K562 (cell line): ENCODE data around the gene EIF4E2. TPM values are rescaled to one million over a fixed set of nuclear protein-coding genes. Genes with fewer than 3 reads are reported as not detected.

Source experiments
- ATAC-seq: fragments of 200-7000 bp; cut with Tn5 transposase; 3 replicates; pipeline ENCODE4 v1.9.1; 2020; ENCODE audit warnings: moderate library complexity
- BruUV-seq: library from RNA; stranded (reverse); fragments of 400-500 nt; replicated peaks from 2 replicates; lab custom pipeline; 2021; lab: Mats Ljungman, UMichigan
- CTCF ChIA-PET: fragments of 300-600 bp; formaldehyde crosslinking; extraction: SDS; loops from one replicate; lab custom pipeline; 2021; ENCODE audit warnings: low intra/inter-chr PET ratio; lab: Yijun Ruan, JAX
- POLR2A ChIA-PET: fragments of 300-600, 350-650 bp; sonication (Branson Sonifier 250); formaldehyde crosslinking; extraction: SDS; loops from one replicate; lab custom pipeline; 2021; ENCODE audit warnings: antibody characterized with exemption, inconsistent platforms; lab: Yijun Ruan, JAX
- DNase-seq, 4 experiments: peaks; one replicate each; pipeline versions ENCODE4 v3.0.0 to v3.0.0-alpha.2; 2011 to 2018; ENCODE audit warnings: low spot score in 3 of 4, mixed read lengths in 3 of 4; ENCODE audit errors: extremely low read depth in 1 of 4
- FAIRE-seq: peaks from 2 replicates; lab custom pipeline; 2011; peaks lifted over from hg19 to GRCh38; lab: Jason Lieb, UNC
- H2AFZ ChIP-seq: 2 replicates; pipeline ENCODE4 v1.6.0; 2011; ENCODE audit warnings: low read depth, low read length, control low read depth, inconsistent platforms
- H3K27ac ChIP-seq: fragments of 200-600 bp; 3 replicates; pipeline ENCODE4 v1.8.0; 2011; ENCODE audit warnings: low read depth, mild to moderate bottlenecking, control low read depth, inconsistent platforms, low read length, moderate library complexity, mixed read lengths; ENCODE audit errors: extremely low read depth
- H3K27me3 ChIP-seq, 2 experiments: fragments of 300-600 bp in 1 of 2; 2 replicates in 1 of 2; 3 replicates in 1 of 2; pipeline versions ENCODE4 v1.6.0 to v1.8.0; 2011; ENCODE audit warnings: inconsistent platforms in 2 of 2, low read length in 2 of 2, mild to moderate bottlenecking in 1 of 2, mixed read lengths in 1 of 2, moderate library complexity in 1 of 2; ENCODE audit not compliant: control insufficient read depth in 2 of 2, insufficient read depth in 2 of 2
- H3K36me3 ChIP-seq: fragments of 300-600 bp; 3 replicates; pipeline ENCODE4 v1.8.0; 2011; ENCODE audit warnings: mild to moderate bottlenecking, low read length, inconsistent platforms; ENCODE audit not compliant: control insufficient read depth, insufficient read depth
- H3K4me1 ChIP-seq, 2 experiments: fragments of 200-600 bp in 1 of 2; replicated peaks in 1 of 2; 2 replicates in 1 of 2; 3 replicates in 1 of 2; pipeline versions ENCODE4 v1.5.1 to v1.8.0; 2011; ENCODE audit warnings: inconsistent platforms in 2 of 2, low read length in 2 of 2, mild to moderate bottlenecking in 1 of 2, mixed read lengths in 1 of 2, moderate library complexity in 1 of 2; ENCODE audit not compliant: control insufficient read depth in 2 of 2, insufficient read depth in 2 of 2
- H3K4me2 ChIP-seq: 2 replicates; pipeline ENCODE4 v1.6.1; 2011; ENCODE audit warnings: low read length, control low read depth, inconsistent platforms, mixed read lengths; ENCODE audit not compliant: insufficient read depth
- H3K4me3 ChIP-seq: fragments of 200-600 bp; sonication (generic), shearing (Covaris generic); 2 replicates; pipeline ENCODE4 v1.5.1; 2016; ENCODE audit warnings: control low read depth, inconsistent platforms
- H3K79me2 ChIP-seq: fragments of 200-600 bp; 3 replicates; pipeline ENCODE4 v1.8.0; 2011; ENCODE audit warnings: low read length, inconsistent platforms; ENCODE audit not compliant: control insufficient read depth, insufficient read depth
- H3K9ac ChIP-seq, 2 experiments: 2 replicates each; pipeline versions ENCODE4 v1.6.0 to v1.6.1; 2011; ENCODE audit warnings: low read depth in 2 of 2, low read length in 2 of 2, control low read depth in 1 of 2, inconsistent platforms in 1 of 2, mild to moderate bottlenecking in 1 of 2, mixed read lengths in 1 of 2; ENCODE audit not compliant: insufficient read depth in 1 of 2
- H3K9me1 ChIP-seq: one replicate; pipeline ENCODE4 v1.6.0; 2011; ENCODE audit warnings: inconsistent platforms, mild to moderate bottlenecking, low read length, moderate library complexity; ENCODE audit not compliant: control insufficient read depth, insufficient read depth
- H3K9me3 ChIP-seq: replicated peaks from 2 replicates; pipeline ENCODE4 v1.5.1; 2011; ENCODE audit warnings: low read depth, low read length, inconsistent platforms; ENCODE audit not compliant: control insufficient read depth, insufficient read depth
- H4K20me1 ChIP-seq: replicated peaks from 2 replicates; pipeline ENCODE4 v1.6.1; 2011; ENCODE audit warnings: low read length, inconsistent platforms, mixed read lengths; ENCODE audit not compliant: control insufficient read depth, insufficient read depth
- EGR1 ChIP-seq: fragments of 450-650 bp; conservative IDR thresholded peaks from 2 replicates; pipeline ENCODE4 v1.6.1; 2017; ENCODE audit warnings: mild to moderate bottlenecking
- ETS2 ChIP-seq: IDR thresholded peaks from 2 replicates; pipeline ENCODE4 v1.6.1; 2016; ENCODE audit warnings: borderline replicate concordance, missing genetic modification characterization, mild to moderate bottlenecking, moderate library complexity, missing compliant biosample characterization; ENCODE audit not compliant: poor library complexity, severe bottlenecking
- HOXB6 ChIP-seq: fragments of 250-450 bp; sonication (Bioruptor Pico); IDR thresholded peaks from 2 replicates; pipeline ENCODE4 v1.5.1; 2022; ENCODE audit warnings: mild to moderate bottlenecking, borderline replicate concordance
- KLF6 ChIP-seq: fragments of 250-450 bp; sonication (Bioruptor Pico); IDR thresholded peaks from 2 replicates; pipeline ENCODE4 v1.4.0; 2020; ENCODE audit warnings: mild to moderate bottlenecking, moderate library complexity, borderline replicate concordance
- MCM7 ChIP-seq, 2 experiments: fragments of 450-650 bp; IDR thresholded peaks; 2 replicates each; pipeline ENCODE4 v1.6.1; 2016 to 2018
- PHF8 ChIP-seq: fragments of 200-600 bp; sonication (generic); IDR thresholded peaks from 2 replicates; pipeline ENCODE4 v1.6.1; 2012; ENCODE audit warnings: mixed run types, mild to moderate bottlenecking, inconsistent platforms, low read length, moderate library complexity, borderline replicate concordance
- SMARCA4 ChIP-seq: fragments of 450-650 bp; IDR thresholded peaks from 2 replicates; pipeline ENCODE4 v1.6.1; 2016
- ZFP30 ChIP-seq: fragments of 250-450 bp; sonication (Bioruptor Pico); IDR thresholded peaks from 2 replicates; pipeline ENCODE4 v1.8.0; 2022; ENCODE audit warnings: moderate library complexity, mild to moderate bottlenecking, inconsistent platforms, borderline replicate concordance
- ZFP36 ChIP-seq: fragments of 150-350 bp; IDR thresholded peaks from 2 replicates; pipeline ENCODE4 v1.6.1; 2018; ENCODE audit warnings: low read length, low read depth; ENCODE audit not compliant: partially characterized antibody
- ZNF551 ChIP-seq: fragments of 250-450 bp; sonication (Bioruptor Pico); IDR thresholded peaks from 2 replicates; pipeline ENCODE4 v1.5.0; 2021; ENCODE audit warnings: mild to moderate bottlenecking, moderate library complexity
- ZNF695 ChIP-seq: fragments of 450-650 bp; formaldehyde crosslinking; IDR thresholded peaks from 2 replicates; pipeline ENCODE4 v1.4.0; 2020; ENCODE audit warnings: mild to moderate bottlenecking, moderate library complexity
- WGBS: fragments of 100-300 bp; shearing (Covaris generic); methylation state at CpG from one replicate; pipeline ENCODE4 v1.1.6; 2016; ENCODE audit warnings: low coverage, mixed read lengths; ENCODE audit not compliant: insufficient coverage; ENCODE audit errors: missing lambda C conversion rate; 5-methylcytosine and 5-hydroxymethylcytosine counted together
- in situ Hi-C: fragments of 300-500 bp; cut with MboI; formaldehyde crosslinking; loops from 4 replicates; pipeline ENCODE4 v1.15.0; 2018; ENCODE audit warnings: inconsistent platforms, mixed read lengths
- intact Hi-C: fragments of 100-400 bp; cut with micrococcal nuclease; formaldehyde crosslinking; loops from 2 replicates; pipeline ENCODE4 v1.14.2; 2022
- polyA plus RNA-seq, 8 experiments: library from polyadenylated mRNA; depleted of rRNA in 4 of 8; stranded (reverse) in 5 of 8; unstranded in 3 of 8; fragments of >200 nt; fragmentation: Nextera tagmentation in 2 of 8; fragmentation: Illumina TruSeq in 1 of 8; extraction: Ambion mirVana in 2 of 8; extraction: Trizol in 1 of 8; gene quantifications; 2 replicates each; pipeline versions ENCODE4 v1.2.1 to v1.2.3, GENCODE V29; 2011 to 2014; ENCODE audit warnings: inconsistent platforms in 1 of 8, missing spikeins in 1 of 8
- total RNA-seq, 7 experiments: library from RNA; depleted of rRNA in 6 of 7; stranded (reverse); fragments of >200 nt in 6 of 7; fragmentation: Illumina TruSeq in 2 of 7; extraction: Trizol in 2 of 7; gene quantifications; 2 replicates each; pipeline versions ENCODE4 v1.2.1 to v1.2.3, GENCODE V29; 2011 to 2021; ENCODE audit warnings: low replicate concordance in 1 of 7
- TF ChIP-seq, protein P1 (sequence below): fragments of 450-650 bp; formaldehyde crosslinking; IDR thresholded peaks from 2 replicates; pipeline ENCODE4 v1.4.0; 2020; ENCODE audit warnings: mild to moderate bottlenecking, moderate library complexity
- TF ChIP-seq, protein P2 (sequence below): fragments of 450-650 bp; IDR thresholded peaks from 2 replicates; pipeline ENCODE4 v1.7.0; 2016; ENCODE audit warnings: borderline replicate concordance
- TF ChIP-seq, protein P3 (sequence below): sonication (generic); formaldehyde crosslinking; IDR thresholded peaks from 2 replicates; pipeline ENCODE4 v1.8.1; 2023; ENCODE audit warnings: mild to moderate bottlenecking, missing genetic modification reagents
- TF ChIP-seq, protein P4 (sequence below): fragments of 250-450 bp; sonication (Bioruptor Pico); IDR thresholded peaks from 2 replicates; pipeline ENCODE4 v1.5.0; 2021

Gene EIF4E2
- total and polyA plus RNA-seq, 9 of the 15 experiments (the other 6 are each of a cell fraction or from before 2014, with no cell fraction given) = 33.9 to 169 (median 77.5) TPM

DNA sequence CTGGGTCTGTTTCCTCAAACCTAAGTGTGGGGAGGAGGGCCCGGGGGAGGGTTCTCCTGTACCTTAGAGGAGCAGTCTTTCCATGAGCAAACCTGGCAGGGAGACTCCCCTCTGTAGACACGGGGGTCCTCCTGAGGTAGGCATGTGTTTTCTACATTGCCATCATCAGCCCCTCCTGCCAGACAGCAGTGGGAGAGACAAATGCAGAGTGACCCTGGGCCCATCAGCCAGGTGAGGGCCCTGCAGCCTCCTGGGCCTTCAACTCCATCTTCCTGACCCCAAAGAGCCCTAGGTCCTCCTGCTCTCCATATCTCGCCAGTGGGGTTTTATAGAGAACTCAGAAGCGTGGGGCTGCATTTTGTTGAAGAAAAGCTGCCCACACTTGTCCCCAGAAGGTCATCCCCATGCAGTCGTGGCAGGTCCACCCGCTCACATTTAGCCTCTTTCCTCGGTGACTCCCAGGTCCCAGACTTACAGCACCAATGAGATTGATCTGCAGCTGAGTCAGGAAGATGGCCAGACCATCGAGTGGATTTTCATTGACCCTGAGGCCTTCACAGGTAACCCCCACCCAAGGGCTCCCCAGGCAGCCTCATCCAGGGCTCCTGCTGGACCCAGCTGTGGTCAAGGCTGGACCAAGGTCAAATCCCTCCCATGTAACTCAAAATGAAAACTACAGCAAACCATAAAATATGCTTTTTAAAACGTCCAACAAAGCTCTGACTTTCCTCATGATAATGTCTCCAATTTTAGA, 8.4 kb upstream of the EIF4E2 start:
- no peaks in the 10 kb centered on the region for H3K9me3 ChIP-seq
- no peak overlapping the region for H3K4me2 ChIP-seq
- H4K20me1 ChIP-seq = no peaks in the 10 kb centered on the region
- DNase-seq = peak in 1 of 4 experiments; percentile 20
- no TSS peak for BruUV-seq
- ATAC-seq = 0 out of 3 replicates have a peak, but pooled peaks have one; percentile 4
- no peaks in the 10 kb centered on the region for H3K9me1 ChIP-seq
- intact Hi-C loops = no loop called here
- no peak overlapping the region for H3K27ac ChIP-seq
- ChIA-PET CTCF (no interaction called here), POLR2A (interaction anchor here (0.7 to 1.1 kb wide), 2 partner anchors 8 to 10 kb away, joined by 3 read pairs; partner anchors contain the start of genes EIF4E2 and TIGD1)
- no peak overlapping the region for H2AFZ ChIP-seq
- 9% methylated on average over 5 of the region's 9 CpGs for WGBS
- in situ Hi-C loops = no loop called here
- FAIRE-seq = no peak
- no peaks in the 10 kb centered on the region for H3K79me2 ChIP-seq
- H3K27me3 ChIP-seq = no peaks in the 10 kb centered on the region
- peaks cover 7% of the 10 kb centered on the region; the same call in 1 of the 3 replicates for H3K36me3 ChIP-seq
- no peak overlapping the region for H3K9ac ChIP-seq
- no peak overlapping the region for H3K4me3 ChIP-seq
- peaks cover 0 to 38% of the 10 kb centered on the region in 2 experiments; a peak in 3 of 5 replicates for H3K4me1 ChIP-seq
- TF ChIP-seq, protein P1, sequence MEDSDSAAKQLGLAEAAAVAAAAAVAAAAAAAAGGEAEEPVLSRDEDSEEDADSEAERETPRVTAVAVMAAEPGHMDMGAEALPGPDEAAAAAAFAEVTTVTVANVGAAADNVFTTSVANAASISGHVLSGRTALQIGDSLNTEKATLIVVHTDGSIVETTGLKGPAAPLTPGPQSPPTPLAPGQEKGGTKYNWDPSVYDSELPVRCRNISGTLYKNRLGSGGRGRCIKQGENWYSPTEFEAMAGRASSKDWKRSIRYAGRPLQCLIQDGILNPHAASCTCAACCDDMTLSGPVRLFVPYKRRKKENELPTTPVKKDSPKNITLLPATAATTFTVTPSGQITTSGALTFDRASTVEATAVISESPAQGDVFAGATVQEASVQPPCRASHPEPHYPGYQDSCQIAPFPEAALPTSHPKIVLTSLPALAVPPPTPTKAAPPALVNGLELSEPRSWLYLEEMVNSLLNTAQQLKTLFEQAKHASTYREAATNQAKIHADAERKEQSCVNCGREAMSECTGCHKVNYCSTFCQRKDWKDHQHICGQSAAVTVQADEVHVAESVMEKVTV = no peak
- TF ChIP-seq SMARCA4 (no peak), MCM7 (IDR thresholded peaks at IDR 0.05) (no peak), EGR1 (no peak), KLF6 (CRISPR knock-in tag) (no peak), HOXB6 (no peak), ETS2 (tag) (no peak), ZFP36 (no peak), ZFP30 (CRISPR knock-in tag) (no peak), ZNF551 (CRISPR knock-in tag) (no peak), PHF8 (no peak), ZNF695 (CRISPR knock-in tag) (no peak)
- TF ChIP-seq, protein P2, sequence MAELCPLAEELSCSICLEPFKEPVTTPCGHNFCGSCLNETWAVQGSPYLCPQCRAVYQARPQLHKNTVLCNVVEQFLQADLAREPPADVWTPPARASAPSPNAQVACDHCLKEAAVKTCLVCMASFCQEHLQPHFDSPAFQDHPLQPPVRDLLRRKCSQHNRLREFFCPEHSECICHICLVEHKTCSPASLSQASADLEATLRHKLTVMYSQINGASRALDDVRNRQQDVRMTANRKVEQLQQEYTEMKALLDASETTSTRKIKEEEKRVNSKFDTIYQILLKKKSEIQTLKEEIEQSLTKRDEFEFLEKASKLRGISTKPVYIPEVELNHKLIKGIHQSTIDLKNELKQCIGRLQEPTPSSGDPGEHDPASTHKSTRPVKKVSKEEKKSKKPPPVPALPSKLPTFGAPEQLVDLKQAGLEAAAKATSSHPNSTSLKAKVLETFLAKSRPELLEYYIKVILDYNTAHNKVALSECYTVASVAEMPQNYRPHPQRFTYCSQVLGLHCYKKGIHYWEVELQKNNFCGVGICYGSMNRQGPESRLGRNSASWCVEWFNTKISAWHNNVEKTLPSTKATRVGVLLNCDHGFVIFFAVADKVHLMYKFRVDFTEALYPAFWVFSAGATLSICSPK = no peak
- TF ChIP-seq, protein P3, sequence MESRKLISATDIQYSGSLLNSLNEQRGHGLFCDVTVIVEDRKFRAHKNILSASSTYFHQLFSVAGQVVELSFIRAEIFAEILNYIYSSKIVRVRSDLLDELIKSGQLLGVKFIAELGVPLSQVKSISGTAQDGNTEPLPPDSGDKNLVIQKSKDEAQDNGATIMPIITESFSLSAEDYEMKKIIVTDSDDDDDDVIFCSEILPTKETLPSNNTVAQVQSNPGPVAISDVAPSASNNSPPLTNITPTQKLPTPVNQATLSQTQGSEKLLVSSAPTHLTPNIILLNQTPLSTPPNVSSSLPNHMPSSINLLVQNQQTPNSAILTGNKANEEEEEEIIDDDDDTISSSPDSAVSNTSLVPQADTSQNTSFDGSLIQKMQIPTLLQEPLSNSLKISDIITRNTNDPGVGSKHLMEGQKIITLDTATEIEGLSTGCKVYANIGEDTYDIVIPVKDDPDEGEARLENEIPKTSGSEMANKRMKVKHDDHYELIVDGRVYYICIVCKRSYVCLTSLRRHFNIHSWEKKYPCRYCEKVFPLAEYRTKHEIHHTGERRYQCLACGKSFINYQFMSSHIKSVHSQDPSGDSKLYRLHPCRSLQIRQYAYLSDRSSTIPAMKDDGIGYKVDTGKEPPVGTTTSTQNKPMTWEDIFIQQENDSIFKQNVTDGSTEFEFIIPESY (CRISPR knock-in tag) = no peak
- TF ChIP-seq, protein P4, sequence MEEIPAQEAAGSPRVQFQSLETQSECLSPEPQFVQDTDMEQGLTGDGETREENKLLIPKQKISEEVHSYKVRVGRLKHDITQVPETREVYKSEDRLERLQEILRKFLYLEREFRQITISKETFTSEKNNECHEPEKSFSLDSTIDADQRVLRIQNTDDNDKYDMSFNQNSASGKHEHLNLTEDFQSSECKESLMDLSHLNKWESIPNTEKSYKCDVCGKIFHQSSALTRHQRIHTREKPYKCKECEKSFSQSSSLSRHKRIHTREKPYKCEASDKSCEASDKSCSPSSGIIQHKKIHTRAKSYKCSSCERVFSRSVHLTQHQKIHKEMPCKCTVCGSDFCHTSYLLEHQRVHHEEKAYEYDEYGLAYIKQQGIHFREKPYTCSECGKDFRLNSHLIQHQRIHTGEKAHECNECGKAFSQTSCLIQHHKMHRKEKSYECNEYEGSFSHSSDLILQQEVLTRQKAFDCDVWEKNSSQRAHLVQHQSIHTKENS (CRISPR knock-in tag) = no peak
